ENCODE results near the gene MGAT4C.

DNA sequence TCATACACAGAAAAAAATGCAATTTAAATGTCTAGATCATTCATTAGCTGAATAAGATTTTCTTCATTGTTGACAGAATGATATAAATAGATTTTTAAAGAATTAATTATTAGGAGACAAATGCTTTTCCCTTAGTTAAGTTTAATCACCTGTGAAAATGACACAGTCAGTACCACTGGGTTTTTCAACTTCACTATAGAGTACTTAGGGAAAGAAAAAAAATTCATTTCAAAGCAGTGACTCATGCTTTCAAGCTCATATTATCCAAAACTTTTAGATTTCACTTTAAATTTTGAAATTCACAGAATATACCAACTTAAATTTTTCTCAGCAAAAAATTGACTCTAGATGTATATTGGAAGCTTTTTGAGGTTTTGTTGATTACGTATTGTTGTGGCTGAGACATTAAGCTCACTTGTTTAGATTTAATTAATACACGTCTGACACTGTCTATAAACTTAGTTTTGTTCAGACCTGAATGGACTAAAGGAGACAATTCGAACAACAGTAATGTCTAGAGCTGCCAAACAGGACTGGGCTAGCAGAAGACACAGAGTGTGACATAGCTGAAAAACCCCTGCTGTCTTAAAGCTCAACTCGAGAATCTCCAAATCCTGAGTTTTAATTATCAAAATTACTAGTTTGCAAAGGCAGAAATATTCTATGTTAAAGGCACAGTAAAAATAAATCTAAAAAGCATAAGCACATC, 1.6 kb downstream of the MGAT4C start:
- TF ChIP-seq, protein P1, sequence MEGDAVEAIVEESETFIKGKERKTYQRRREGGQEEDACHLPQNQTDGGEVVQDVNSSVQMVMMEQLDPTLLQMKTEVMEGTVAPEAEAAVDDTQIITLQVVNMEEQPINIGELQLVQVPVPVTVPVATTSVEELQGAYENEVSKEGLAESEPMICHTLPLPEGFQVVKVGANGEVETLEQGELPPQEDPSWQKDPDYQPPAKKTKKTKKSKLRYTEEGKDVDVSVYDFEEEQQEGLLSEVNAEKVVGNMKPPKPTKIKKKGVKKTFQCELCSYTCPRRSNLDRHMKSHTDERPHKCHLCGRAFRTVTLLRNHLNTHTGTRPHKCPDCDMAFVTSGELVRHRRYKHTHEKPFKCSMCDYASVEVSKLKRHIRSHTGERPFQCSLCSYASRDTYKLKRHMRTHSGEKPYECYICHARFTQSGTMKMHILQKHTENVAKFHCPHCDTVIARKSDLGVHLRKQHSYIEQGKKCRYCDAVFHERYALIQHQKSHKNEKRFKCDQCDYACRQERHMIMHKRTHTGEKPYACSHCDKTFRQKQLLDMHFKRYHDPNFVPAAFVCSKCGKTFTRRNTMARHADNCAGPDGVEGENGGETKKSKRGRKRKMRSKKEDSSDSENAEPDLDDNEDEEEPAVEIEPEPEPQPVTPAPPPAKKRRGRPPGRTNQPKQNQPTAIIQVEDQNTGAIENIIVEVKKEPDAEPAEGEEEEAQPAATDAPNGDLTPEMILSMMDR (IDR thresholded peaks at IDR 0.05), result no peak
- TF ChIP-seq POLR2AphosphoS5 (IDR thresholded peaks at IDR 0.05), result no peak

Measured in upper lobe of left lung (tissue), 4 donors.